DOHH2 (cell line): ENCODE data around the gene AFAP1.

ENCODE experiments used
- H3F3A ChIP-seq: fragments of 200-600 bp; sonication (generic), shearing (Covaris generic); 2 replicates; pipeline ENCODE4 v1.6.0; 2016; ENCODE audit warnings: antibody characterized with exemption, mild to moderate bottlenecking; ENCODE audit not compliant: control insufficient read depth, insufficient read depth
- H3K27ac ChIP-seq: fragments of 200-600 bp; sonication (generic); 2 replicates; pipeline ENCODE4 v1.5.1; 2014; ENCODE audit warnings: low read depth, mild to moderate bottlenecking, low read length, moderate library complexity
- H3K27me3 ChIP-seq: fragments of 200-600 bp; sonication (generic); 2 replicates; pipeline ENCODE4 v1.6.1; 2014; ENCODE audit warnings: mild to moderate bottlenecking, low read length, mixed read lengths; ENCODE audit not compliant: control insufficient read depth
- H3K36me3 ChIP-seq: fragments of 200-600 bp; sonication (generic); 2 replicates; pipeline ENCODE4 v1.6.1; 2014; ENCODE audit warnings: mild to moderate bottlenecking, low read length, moderate library complexity, mixed read lengths; ENCODE audit not compliant: control insufficient read depth
- H3K4me1 ChIP-seq: fragments of 200-600 bp; sonication (generic); 2 replicates; pipeline ENCODE4 v1.6.1; 2014; ENCODE audit warnings: mild to moderate bottlenecking, low read length, mixed read lengths; ENCODE audit not compliant: control insufficient read depth
- H3K4me2 ChIP-seq: fragments of 200-600 bp; sonication (generic); 2 replicates; pipeline ENCODE4 v1.6.0; 2014; ENCODE audit warnings: mild to moderate bottlenecking, low read length, moderate library complexity
- H3K4me3 ChIP-seq: fragments of 200-600 bp; sonication (generic); 2 replicates; pipeline ENCODE4 v1.5.1; 2014; ENCODE audit warnings: mild to moderate bottlenecking, low read length, mixed read lengths
- H3K79me2 ChIP-seq: fragments of 200-600 bp; sonication (generic); 2 replicates; pipeline ENCODE4 v1.6.1; 2014; ENCODE audit warnings: mild to moderate bottlenecking, low read length, mixed read lengths; ENCODE audit not compliant: control insufficient read depth
- H3K9me2 ChIP-seq: fragments of 200-600 bp; sonication (generic); replicated peaks from 2 replicates; pipeline ENCODE4 v1.6.1; 2014; ENCODE audit warnings: mild to moderate bottlenecking, low read length, mixed read lengths; ENCODE audit not compliant: control insufficient read depth
- H3K9me3 ChIP-seq: fragments of 200-600 bp; sonication (generic); 2 replicates; pipeline ENCODE4 v1.6.1; 2014; ENCODE audit warnings: antibody characterized with exemption, low read length, mixed read lengths; ENCODE audit not compliant: control insufficient read depth, insufficient read depth
- H4K20me1 ChIP-seq: fragments of 200-600 bp; sonication (generic); 2 replicates; pipeline ENCODE4 v1.6.0; 2014; ENCODE audit warnings: low read depth, mild to moderate bottlenecking, antibody characterized with exemption, low read length, moderate library complexity; ENCODE audit not compliant: control insufficient read depth, insufficient read depth
- EZH2phosphoT487 ChIP-seq: fragments of 200-600 bp; sonication (generic); IDR thresholded peaks from 2 replicates; pipeline ENCODE4 v1.6.1; 2017; ENCODE audit warnings: borderline replicate concordance, mild to moderate bottlenecking, antibody characterized with exemption, low read length, moderate library complexity, mixed read lengths
- TF ChIP-seq, protein P1 (sequence below): fragments of 200-600 bp; sonication (generic); IDR thresholded peaks from one replicate; pipeline ENCODE4 v1.5.1; 2014; ENCODE audit warnings: antibody characterized with exemption, mild to moderate bottlenecking, low read depth, low read length; ENCODE audit not compliant: poor library complexity, severe bottlenecking

Gene AFAP1

DNA sequence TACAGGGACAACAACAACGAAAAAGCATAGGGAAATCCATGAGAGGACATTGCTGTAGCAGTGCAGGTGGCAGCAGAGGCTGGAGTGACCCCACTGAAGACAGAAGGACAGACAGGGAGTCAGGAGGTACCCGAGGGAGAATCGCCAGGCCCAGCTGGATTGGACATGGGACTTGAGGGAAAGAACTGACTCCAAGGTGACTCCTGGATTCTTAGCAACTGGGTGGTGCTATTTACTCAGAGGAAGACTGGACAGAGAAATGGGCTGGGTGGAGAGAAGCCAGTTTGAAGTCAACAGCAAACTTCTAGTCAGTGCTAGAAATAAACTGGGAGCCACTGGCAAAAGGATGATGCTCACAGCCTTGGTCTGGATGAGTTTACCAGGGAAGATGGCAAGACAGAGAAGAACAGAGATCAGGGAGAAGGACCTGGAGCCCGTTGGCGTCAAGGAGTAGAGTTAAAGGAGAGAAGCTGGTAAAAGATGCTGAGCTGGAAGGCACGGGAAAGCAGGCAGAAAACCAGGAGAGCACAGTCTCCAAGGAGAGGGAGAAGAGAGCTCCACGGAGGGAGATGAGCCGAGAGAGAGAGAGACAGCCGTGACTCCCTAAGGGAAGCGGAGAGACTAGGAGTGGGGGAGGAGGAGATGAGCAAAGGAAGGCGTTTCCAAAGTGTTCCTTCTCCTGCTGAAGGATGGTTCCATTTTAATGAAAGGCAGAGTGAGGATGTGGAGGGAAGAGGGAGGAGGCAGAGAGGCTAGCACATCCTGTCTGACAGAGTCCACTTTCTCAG lies 119.4 kb downstream of the AFAP1 start:
- TF ChIP-seq EZH2phosphoT487, result no peak
- H3K4me3 ChIP-seq, result no peak overlapping the region
- H3K4me1 ChIP-seq, result no peaks in the 10 kb centered on the region
- no peaks in the 10 kb centered on the region for H4K20me1 ChIP-seq
- H3K9me2 ChIP-seq, result no peaks in the 10 kb centered on the region
- no peak overlapping the region for H3K4me2 ChIP-seq
- no peaks in the 10 kb centered on the region for H3K36me3 ChIP-seq
- H3F3A ChIP-seq, result no peaks in the 10 kb centered on the region
- no peak overlapping the region for H3K27ac ChIP-seq
- no peaks in the 10 kb centered on the region for H3K79me2 ChIP-seq
- no peaks in the 10 kb centered on the region for H3K9me3 ChIP-seq
- peaks cover 14% of the 10 kb centered on the region for H3K27me3 ChIP-seq

DNA sequence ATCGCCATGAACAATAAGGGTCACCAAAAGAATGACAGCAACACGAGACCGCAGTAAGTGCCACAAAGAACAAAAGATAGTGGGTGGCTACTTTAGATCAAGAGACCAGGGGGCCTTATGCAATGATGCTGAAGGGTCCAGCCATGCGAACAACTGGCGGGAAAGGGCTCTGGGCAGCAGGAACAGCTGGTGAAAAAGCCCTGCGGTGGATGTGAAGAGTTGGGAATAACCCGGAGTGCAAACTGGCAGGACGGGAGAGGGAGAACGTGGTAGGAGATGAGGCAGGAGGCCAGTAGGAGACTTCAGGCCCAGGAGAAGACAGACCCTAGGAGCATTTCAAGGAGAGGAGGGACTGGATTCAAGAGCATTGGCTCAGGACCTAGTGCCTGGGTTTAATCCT lies 120.2 kb downstream of the AFAP1 start:
- Histone ChIP-seq H3K4me1 (no peaks in the 10 kb centered on the region), H3K27ac (no peak overlapping the region), H3F3A (no peaks in the 10 kb centered on the region), H3K79me2 (no peaks in the 10 kb centered on the region), H3K36me3 (no peaks in the 10 kb centered on the region), H3K4me3 (no peak overlapping the region), H4K20me1 (no peaks in the 10 kb centered on the region), H3K27me3 (peaks cover 12% of the 10 kb centered on the region), H3K9me3 (no peaks in the 10 kb centered on the region), H3K4me2 (no peak overlapping the region), H3K9me2 (no peaks in the 10 kb centered on the region)
- no peak for TF ChIP-seq EZH2phosphoT487
- TF ChIP-seq, protein P1, sequence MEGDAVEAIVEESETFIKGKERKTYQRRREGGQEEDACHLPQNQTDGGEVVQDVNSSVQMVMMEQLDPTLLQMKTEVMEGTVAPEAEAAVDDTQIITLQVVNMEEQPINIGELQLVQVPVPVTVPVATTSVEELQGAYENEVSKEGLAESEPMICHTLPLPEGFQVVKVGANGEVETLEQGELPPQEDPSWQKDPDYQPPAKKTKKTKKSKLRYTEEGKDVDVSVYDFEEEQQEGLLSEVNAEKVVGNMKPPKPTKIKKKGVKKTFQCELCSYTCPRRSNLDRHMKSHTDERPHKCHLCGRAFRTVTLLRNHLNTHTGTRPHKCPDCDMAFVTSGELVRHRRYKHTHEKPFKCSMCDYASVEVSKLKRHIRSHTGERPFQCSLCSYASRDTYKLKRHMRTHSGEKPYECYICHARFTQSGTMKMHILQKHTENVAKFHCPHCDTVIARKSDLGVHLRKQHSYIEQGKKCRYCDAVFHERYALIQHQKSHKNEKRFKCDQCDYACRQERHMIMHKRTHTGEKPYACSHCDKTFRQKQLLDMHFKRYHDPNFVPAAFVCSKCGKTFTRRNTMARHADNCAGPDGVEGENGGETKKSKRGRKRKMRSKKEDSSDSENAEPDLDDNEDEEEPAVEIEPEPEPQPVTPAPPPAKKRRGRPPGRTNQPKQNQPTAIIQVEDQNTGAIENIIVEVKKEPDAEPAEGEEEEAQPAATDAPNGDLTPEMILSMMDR, result no peak

DNA sequence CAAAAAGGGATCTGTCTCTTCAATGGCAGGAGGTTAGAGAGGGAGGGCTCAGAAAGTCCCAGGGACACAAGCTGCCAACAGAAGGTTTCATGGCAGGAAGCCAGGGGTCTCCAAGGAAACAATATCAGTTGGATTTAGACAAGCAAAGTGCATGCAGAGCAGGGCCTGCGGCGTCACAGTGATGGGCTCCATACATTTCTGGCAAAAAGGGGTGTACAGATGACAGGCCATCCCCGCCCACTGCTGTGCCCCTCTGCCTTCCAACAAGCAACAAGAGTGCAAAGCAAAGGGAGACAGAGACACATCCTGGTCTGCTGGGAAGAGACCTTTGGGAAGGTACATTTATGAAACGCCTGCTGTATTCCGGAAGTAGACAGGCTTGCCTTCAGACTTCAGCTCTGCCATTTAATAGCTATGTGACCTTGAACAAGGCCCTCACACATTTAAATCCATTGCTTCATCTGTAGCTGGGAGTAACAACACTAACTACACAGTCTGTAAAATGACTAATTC lies 121.2 kb downstream of the AFAP1 start:
- Histone ChIP-seq H3K27ac (no peak overlapping the region), H3F3A (no peaks in the 10 kb centered on the region), H3K9me3 (no peaks in the 10 kb centered on the region), H3K4me1 (no peaks in the 10 kb centered on the region), H4K20me1 (no peaks in the 10 kb centered on the region), H3K27me3 (peaks cover 12% of the 10 kb centered on the region), H3K9me2 (no peaks in the 10 kb centered on the region), H3K4me3 (no peak overlapping the region), H3K36me3 (no peaks in the 10 kb centered on the region), H3K4me2 (no peak overlapping the region), H3K79me2 (no peaks in the 10 kb centered on the region)
- TF ChIP-seq, protein P1, result no peak
- no peak for TF ChIP-seq EZH2phosphoT487

DNA sequence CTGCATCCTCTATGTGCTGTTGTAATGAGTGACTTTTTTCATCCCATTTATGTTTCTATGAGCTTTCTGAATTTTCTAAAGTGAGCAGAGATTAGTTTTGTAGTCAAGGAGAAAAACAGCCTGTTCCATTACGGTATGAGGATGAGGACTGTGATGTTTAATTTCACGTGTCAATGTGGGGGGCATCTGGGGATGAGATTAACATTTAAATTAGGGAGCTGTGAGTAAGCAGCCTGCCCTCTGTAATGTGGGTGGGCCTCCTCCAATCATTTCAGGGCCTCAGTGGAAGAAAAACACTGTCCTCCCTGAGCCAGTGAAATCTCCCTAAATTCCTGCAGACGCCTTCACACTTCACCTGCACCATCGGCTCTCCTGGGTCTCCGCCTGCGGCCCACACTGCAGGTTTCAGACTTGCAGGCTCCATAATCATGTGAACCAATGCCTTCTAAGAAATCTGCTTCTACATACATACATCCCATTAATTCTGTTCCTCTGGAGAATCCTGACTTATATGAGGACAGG lies 121.7 kb downstream of the AFAP1 start:
- no peak overlapping the region for H3K4me2 ChIP-seq
- no peaks in the 10 kb centered on the region for H3K79me2 ChIP-seq
- H3K36me3 ChIP-seq, result no peaks in the 10 kb centered on the region
- H4K20me1 ChIP-seq, result no peaks in the 10 kb centered on the region
- TF ChIP-seq EZH2phosphoT487, result no peak
- TF ChIP-seq, protein P1, result no peak
- no peak overlapping the region for H3K27ac ChIP-seq
- H3K27me3 ChIP-seq, result peaks cover 12% of the 10 kb centered on the region
- H3F3A ChIP-seq, result no peaks in the 10 kb centered on the region
- no peaks in the 10 kb centered on the region for H3K4me1 ChIP-seq
- no peak overlapping the region for H3K4me3 ChIP-seq
- no peaks in the 10 kb centered on the region for H3K9me2 ChIP-seq
- H3K9me3 ChIP-seq, result no peaks in the 10 kb centered on the region
